Measurements from ENCODE around the gene PRDM12.
A peak's percentile ranks its signal among the peaks of the same experiment; 100 is the strongest.

PRDM12 gene

GRCh38 chr9:130664251-130665028 lies at the start of gene PRDM12:
TSS of gene PRDM12 (plus strand) at chr9:130664594. CDS start at chr9:130664654, 60 bp downstream.
- peak; percentile 28 for DNase-seq (ENCODE audit: low read depth, low spot score)

- no peak for DNase-seq (ENCODE audit: low read depth, low spot score)
These were observed 47.9 kb upstream of the PRDM12 start for GRCh38 chr9:130616451-130616850.

- no peak for DNase-seq (ENCODE audit: low read depth, low spot score)
These were observed 40.9 kb upstream of the PRDM12 start for GRCh38 chr9:130623466-130623865.

DNA sequence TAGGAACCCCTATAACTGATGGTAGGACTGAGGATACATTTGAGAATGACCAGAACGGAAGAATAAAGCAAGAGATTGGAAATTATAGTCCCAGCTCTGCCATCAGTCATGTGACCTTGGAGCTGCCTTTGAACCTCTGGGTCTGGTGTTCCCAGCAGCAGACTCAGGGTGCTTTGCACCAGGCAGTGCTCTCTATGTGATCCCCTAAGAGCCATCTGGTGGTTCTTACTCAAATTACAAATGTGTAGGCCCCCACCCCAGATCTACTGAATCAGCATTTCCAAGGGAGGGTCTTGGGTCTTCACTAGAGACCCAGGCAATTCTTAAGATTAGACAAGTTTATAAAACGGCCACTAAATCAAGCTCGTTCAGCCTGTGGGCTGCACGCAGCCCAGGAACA lies 40.2 kb upstream of the PRDM12 start:
- no peak for DNase-seq (ENCODE audit: low read depth, low spot score)

DNA sequence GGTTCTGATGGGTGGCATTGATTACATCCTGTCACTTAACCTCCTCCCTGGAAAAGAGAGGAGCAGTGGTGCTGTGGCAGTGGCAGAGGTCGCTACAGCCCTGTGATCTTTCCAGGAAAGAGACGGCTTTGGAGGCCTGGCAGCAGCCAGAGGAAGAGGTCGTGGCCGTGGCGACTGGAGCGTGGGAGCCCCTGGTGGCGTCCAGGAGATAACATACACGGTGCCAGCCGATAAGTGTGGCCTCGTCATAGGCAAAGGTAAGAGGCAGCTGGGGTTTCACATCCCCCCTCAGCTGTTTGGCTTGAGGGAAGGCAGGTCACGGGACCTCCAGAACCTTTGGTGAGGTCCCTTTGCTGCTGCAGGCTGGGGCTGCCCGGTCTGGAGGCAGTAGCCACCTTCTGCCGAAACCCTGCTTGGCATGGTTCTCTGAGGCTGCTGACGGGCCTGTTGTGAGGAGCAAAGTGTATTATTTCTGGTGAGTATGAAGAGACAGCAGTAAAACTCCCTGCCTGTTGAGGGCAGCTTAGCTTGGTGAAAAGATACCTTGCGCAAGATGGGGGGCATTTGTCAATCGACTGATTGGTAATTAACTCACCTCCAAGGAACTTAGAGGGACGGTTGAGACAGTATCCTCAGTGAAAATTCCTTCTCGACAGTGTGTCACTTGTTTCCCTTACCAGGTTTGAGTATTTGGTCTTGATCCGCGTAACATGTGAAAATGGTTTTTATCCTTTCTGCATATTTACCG lies 38.0 kb upstream of the PRDM12 start:
- no peak for DNase-seq (ENCODE audit: low read depth, low spot score)

GRCh38 chr9:130627051-130627450 lies 37.3 kb upstream of the PRDM12 start:
- no peak for DNase-seq (ENCODE audit: low read depth, low spot score)

- no peak for DNase-seq (ENCODE audit: low read depth, low spot score)
These were observed 36.2 kb upstream of the PRDM12 start for GRCh38 chr9:130627896-130628792.

- DNase-seq (ENCODE audit: low read depth, low spot score): no peak
These were observed 34.8 kb upstream of the PRDM12 start for GRCh38 chr9:130629443-130630070.

GRCh38 chr9:130630071-130630450 lies 34.3 kb upstream of the PRDM12 start:
- no peak for DNase-seq (ENCODE audit: low read depth, low spot score)

- DNase-seq (ENCODE audit: low read depth, low spot score): no peak
These were observed 33.7 kb upstream of the PRDM12 start for GRCh38 chr9:130630506-130631330.

DNA sequence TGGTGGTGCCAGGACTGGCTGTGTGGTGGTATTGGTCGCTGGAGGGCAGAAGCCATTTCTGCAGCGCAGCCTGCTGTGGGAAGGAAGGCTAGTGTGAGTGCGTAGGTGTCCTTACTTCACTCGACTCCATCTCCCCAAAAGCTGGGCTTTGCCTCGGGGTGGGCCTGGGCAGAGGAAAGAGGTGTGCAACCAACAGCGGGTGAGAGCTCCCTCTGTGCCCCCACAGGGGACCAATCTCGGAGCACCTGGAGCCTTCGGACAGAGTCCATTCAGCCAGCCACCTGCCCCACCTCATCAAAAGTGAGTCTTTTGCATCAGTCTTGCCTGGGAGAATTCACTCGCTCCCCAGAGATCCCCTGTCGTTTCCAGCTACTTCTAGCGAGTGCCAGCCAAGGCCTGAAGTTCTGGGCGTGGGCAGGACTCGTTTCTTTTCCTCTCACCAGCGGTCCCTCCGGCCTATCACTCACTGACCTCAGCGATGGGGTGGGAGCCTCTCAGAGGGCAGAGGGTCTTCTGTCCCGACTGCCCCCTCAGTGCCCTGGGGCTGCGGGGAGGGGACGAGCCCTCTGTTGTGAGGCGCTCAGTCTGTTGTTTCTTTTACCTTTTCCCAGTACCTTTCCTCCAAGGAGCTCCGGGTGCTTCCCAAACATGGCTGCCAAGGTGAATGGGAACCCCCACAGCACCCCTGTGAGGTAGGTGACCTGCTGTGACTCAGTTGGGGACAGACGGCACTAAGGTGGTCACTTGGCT lies 32.9 kb upstream of the PRDM12 start:
- DNase-seq (ENCODE audit: low read depth, low spot score): no peak

GRCh38 chr9:130632081-130632710 lies 32.2 kb upstream of the PRDM12 start:
- no peak for DNase-seq (ENCODE audit: low read depth, low spot score)

DNA sequence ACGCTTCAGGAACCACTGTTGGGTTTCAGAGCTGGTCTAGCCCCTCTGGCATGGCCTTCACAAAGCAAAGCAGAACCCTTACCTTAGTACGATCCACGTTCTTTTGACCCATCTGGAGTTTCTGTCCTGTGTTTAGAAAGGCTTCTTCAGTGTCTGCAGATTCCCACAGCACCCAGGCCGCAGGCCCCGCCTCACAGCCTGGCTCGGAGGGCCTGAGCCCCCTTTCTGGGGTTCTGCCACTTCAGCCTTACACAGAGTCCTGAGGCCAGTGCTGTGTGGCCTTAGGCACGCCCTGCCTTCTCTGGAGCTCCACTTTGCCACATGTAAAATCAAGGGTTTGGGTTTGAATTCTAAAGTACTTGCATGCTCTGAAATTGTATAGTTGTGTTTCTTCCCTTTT lies 31.6 kb upstream of the PRDM12 start:
- DNase-seq (ENCODE audit: low read depth, low spot score): no peak

GRCh38 chr9:130633336-130634190 lies 30.8 kb upstream of the PRDM12 start:
- DNase-seq (ENCODE audit: low read depth, low spot score): no peak

DNA sequence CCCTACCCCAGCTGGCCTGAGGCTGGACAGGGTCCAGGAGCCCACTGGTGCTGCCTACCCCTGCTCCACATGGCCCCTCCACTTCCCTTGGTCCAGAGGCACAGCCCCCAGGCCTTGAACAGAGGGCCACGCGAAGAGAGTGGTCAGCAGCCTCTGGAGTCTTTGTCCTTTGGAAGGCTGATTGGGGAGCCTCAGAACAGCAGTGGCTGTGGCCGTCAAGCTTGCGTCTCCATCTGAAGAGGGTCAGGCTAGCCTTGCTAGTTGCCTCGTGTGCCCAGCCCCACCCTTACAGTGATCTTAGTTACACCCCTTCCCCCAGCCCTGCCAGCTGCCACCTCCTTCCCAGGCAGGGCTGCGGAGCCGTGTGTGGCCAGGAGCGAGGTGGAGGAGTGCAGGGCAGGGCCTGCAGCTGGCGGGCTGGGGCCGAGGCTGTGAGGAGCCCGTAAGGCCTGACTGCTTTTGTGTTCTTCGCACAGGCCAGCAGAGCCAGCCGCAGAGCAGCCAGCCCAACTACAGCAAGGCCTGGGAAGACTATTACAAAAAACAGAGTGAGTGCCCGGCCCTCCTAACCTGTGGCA lies 30.1 kb upstream of the PRDM12 start:
- no peak for DNase-seq (ENCODE audit: low read depth, low spot score)

GRCh38 chr9:130634801-130635200 lies 29.6 kb upstream of the PRDM12 start:
- DNase-seq (ENCODE audit: low read depth, low spot score): no peak

- DNase-seq (ENCODE audit: low read depth, low spot score): no peak
These were observed 29.1 kb upstream of the PRDM12 start for GRCh38 chr9:130635306-130635705.
